Tibial nerve (tissue), 4 donors: ENCODE results near the gene SVOPL.

ENCODE experiments used
- EP300 ChIP-seq, 2 donors: sonication (generic); formaldehyde crosslinking; IDR thresholded peaks; one replicate each; pipeline ENCODE4 v1.6.1; 2017; ENCODE audit warnings: antibody characterized with exemption in 2 of 2, mild to moderate bottlenecking in 1 of 2
- POLR2A ChIP-seq, 2 donors: fragments of 450-650 bp; IDR thresholded peaks; one replicate each; pipeline ENCODE4 v1.6.1; 2017; ENCODE audit warnings: antibody characterized with exemption in 2 of 2, mild to moderate bottlenecking in 2 of 2, moderate library complexity in 2 of 2
- TF ChIP-seq, protein P1 (sequence below), 5 experiments: fragments of 200-600 bp in 3 of 5; fragments of 450-650 bp in 2 of 5; sonication (generic) in 3 of 5; IDR thresholded peaks; one replicate each; pipeline ENCODE4 v1.5.1; 2016 to 2019; ENCODE audit warnings: antibody characterized with exemption in 5 of 5, mild to moderate bottlenecking in 3 of 5, moderate library complexity in 2 of 5

DNA sequence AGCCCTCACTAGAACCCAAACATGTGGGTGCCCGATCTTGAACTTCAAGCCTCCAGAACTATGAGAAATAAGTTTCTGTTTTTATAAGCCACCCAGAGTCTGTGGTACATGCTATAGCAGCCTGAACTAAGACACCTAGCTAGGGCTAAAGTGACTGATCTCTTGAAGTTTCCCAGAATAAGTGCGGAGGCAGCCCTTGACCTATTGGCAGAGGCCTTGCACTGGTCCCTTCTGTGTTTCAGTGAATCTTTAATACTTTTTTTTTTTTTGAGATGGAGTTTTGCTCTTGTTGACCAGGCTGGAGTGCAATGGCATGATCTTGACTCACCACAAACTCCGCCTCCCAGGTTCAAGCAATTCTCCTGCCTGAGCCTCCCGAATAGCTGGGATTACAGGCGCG, 85.1 kb downstream of the SVOPL start:
- TF ChIP-seq, protein P1, sequence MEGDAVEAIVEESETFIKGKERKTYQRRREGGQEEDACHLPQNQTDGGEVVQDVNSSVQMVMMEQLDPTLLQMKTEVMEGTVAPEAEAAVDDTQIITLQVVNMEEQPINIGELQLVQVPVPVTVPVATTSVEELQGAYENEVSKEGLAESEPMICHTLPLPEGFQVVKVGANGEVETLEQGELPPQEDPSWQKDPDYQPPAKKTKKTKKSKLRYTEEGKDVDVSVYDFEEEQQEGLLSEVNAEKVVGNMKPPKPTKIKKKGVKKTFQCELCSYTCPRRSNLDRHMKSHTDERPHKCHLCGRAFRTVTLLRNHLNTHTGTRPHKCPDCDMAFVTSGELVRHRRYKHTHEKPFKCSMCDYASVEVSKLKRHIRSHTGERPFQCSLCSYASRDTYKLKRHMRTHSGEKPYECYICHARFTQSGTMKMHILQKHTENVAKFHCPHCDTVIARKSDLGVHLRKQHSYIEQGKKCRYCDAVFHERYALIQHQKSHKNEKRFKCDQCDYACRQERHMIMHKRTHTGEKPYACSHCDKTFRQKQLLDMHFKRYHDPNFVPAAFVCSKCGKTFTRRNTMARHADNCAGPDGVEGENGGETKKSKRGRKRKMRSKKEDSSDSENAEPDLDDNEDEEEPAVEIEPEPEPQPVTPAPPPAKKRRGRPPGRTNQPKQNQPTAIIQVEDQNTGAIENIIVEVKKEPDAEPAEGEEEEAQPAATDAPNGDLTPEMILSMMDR (IDR thresholded peaks at IDR 0.05): no peak
- no peak for TF ChIP-seq POLR2A (IDR thresholded peaks at IDR 0.05)
- no peak for TF ChIP-seq EP300 (IDR thresholded peaks at IDR 0.05)
